ENCODE measurements around the gene CCDC158. TPM values are rescaled to one million over a fixed set of nuclear protein-coding genes. Genes with fewer than 3 reads are reported as not detected.
"Not testable (repeated sequence)": the region's sequence is repeated elsewhere in the genome, so short reads cannot be mapped to it uniquely, and the experiment has no call there.

The CCDC158 gene
- total RNA-seq, 4 donors from 2014 or later, result 0.32 to 0.75 (median 0.48) TPM; not detected in 1

DNA sequence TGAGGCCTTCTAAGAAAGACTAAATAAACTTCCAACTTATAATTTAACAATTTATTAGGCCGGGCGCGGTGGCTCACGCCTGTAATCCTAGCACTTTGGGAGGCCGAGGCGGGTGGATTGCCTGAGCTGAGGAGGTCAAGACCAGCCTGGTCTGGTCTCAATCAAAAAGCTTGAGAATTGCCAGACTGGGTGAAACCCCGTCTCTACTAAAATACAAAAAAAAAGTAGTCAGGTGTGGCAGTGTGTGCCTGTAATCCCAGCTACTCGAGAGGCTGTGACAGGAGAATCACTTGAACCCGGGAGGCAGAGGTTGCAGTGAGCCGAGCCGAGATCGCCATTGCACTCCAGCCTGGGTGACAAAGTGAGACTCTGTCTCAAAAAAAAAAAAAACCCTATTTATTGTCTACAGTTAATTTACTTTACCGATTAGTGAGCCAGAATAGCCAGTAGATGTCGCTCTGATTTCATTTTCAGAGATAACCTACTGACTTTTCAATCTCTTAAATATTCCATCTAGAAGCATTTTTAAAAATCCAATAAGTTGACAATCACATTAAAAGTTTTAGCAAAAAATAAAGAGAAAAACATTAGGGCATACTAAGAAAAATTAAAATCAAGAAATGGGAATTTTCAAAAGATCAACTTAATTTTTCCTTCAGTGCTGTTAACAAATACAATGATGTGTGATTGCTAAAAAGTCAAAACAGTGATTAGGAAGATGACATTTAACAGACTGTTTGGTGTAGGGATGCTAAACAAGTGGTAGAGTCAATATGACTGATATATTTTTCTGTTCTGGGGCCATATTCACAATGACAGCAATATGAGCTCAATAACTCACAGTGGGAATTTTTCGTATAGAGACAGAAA is 9.8 kb upstream of the CCDC158 start:
- TF ChIP-seq, protein P1, sequence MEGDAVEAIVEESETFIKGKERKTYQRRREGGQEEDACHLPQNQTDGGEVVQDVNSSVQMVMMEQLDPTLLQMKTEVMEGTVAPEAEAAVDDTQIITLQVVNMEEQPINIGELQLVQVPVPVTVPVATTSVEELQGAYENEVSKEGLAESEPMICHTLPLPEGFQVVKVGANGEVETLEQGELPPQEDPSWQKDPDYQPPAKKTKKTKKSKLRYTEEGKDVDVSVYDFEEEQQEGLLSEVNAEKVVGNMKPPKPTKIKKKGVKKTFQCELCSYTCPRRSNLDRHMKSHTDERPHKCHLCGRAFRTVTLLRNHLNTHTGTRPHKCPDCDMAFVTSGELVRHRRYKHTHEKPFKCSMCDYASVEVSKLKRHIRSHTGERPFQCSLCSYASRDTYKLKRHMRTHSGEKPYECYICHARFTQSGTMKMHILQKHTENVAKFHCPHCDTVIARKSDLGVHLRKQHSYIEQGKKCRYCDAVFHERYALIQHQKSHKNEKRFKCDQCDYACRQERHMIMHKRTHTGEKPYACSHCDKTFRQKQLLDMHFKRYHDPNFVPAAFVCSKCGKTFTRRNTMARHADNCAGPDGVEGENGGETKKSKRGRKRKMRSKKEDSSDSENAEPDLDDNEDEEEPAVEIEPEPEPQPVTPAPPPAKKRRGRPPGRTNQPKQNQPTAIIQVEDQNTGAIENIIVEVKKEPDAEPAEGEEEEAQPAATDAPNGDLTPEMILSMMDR (IDR thresholded peaks at IDR 0.05), result no peak
- ATAC-seq (ENCODE audit: low FRiP score) (no peak), DNase-seq (ENCODE audit: low spot score) (no peak)

DNA sequence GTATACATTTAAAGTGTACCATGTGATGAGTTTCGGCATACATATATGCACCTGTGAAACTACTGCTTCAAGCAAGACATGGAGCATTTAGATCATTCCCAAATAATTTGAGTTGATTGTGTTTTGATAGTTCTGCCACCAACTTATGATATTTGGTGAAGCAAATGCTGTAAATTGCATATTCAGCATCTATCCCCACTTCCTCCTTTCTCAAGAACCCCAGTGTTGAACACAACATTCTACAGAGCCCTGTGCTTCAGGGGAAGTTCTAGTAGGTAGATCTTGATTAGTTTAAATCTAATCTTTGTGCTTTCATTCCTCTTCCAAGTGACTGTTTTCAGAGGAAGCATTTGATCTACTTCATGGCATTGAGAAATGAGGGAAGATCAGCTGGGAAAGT is 8.7 kb upstream of the CCDC158 start:
- ATAC-seq (ENCODE audit: low FRiP score) (no peak), DNase-seq (ENCODE audit: low spot score) (no peak)
- TF ChIP-seq, protein P1 (IDR thresholded peaks at IDR 0.05), result no peak

DNA sequence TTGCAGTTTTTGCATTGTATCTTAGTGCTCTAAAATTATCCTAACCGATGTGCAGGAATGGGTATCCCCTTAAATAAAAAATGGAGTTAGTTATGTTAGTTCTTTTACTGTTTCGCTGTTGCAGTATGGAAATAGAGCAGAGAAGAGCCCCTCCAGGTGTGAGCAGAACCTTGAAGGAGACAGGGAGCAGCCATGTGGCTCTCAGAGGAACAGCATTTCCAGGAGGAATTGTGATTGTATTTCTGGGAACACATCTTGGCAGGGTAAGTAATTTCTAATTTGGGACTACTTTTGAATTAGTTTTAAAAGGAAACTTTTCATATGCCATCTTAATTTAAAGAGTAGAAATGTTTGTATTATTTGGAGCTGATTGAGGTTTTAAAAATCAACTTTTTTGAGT is 5.3 kb upstream of the CCDC158 start:
- DNase-seq (ENCODE audit: low spot score), result no peak
- ATAC-seq (ENCODE audit: low FRiP score), result no peak

DNA sequence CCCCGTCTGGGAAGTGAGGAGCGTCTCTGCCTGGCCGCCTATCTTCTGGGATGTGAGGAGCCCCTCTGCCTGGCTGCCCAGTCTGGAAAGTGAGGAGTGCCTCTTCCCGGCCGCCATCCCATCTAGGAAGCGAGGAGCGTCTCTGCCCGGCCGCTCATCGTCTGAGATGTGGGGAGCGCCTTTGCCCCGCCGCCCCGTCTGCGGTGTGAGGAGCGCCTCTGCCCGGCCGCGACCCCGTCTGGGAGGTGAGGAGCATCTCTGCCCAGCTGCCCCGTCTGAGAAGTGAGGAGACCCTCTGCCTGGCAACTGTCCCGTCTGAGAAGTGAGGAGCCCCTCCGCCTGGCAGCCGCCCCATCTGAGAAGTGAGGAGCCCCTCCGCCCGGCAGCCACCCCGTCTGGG is 2.2 kb upstream of the CCDC158 start:
- not testable (repeated sequence) for DNase-seq (ENCODE audit: low spot score); ATAC-seq (ENCODE audit: low FRiP score)

More for the DNA sequence above, 5.3 kb upstream of the CCDC158 start:
- TF ChIP-seq, protein P1 (IDR thresholded peaks at IDR 0.05), result no peak

DNA sequence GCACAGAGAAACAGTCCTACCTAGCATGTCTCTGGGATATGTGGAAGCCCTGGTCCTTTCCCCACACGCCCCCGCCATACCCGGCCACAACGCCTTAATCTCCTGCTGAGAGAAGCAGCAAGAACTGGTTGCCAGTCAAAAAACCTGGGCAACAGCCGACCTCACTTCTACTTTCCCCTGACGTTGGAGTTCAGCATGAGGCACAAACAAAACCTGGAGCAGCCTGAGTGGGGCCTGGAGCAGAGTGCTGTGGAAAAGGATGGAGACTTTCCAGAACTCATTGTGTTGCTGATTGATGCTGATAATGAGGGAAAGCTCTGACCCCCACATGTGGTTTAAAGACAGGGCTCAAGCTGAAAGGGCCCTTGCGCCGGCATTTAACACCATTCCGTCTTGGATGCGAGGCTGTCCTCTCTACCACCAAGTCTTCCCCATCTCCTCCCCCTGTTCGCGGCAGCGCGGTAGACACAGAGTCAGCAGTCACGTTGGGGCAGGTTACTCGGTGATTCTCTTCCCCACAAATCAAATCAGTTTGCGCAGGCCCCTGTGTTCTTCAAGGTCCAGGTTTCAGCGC is 666 bp downstream of the CCDC158 start:
- ATAC-seq (ENCODE audit: low FRiP score) (peak; percentile 19), DNase-seq (ENCODE audit: low spot score) (no peak)
- TF ChIP-seq, protein P1 (IDR thresholded peaks at IDR 0.05), result no peak

DNA sequence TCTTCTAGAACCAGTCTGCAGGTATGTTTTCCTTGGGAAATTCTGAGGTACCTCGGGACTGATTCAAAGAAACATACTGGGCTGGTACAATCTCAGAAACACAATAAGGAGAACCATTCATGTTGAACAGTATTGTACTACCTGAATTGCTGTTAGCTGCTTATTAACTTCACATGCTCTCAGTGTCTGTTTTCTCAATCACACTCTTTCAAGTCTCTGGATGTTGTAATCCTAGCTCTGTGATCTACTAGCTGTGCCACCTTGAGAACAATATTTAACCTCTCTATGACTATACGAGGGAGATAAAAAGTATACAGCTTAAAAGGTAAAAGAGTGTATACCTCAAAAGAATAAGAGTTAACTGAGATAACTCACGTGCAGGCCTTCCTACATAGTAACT is 10.3 kb downstream of the CCDC158 start:
- DNase-seq (ENCODE audit: low spot score) (no peak), ATAC-seq (ENCODE audit: low FRiP score) (no peak)
- TF ChIP-seq, protein P1 (IDR thresholded peaks at IDR 0.05), result no peak

DNA sequence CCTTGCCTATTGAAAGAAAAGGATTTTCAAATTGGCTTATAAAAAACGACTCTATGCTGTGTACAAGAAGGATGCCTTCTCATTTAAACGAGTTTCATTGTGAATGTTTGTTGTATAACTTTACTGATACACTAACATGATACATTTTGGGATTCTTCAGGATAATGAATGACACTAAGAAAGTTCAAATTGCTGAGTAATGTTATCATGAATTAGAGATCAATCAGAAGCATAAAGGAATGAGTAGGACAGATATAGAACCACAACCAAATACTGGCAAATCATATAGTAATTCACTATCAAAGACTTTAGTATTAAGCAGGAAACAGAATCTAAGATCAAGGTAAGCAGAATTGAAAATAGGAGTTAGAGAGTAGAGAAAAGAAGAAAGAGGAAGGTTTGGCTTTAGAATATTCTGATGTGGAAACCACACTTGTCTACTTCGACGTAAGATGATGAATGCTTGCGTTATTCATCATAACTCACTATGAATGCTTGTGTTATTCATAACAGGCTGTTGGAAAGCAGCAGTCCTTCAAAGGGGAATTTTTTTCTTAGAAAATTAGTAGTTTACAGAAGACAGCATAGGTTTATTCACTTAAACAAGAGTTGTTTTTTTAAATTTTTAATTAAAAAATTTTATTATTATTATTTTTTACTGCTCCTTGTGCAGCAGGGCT is 13.4 kb downstream of the CCDC158 start:
- ATAC-seq (ENCODE audit: low FRiP score) (no peak), DNase-seq (ENCODE audit: low spot score) (no peak)
- TF ChIP-seq, protein P1 (IDR thresholded peaks at IDR 0.05), result no peak
